Mammary epithelial cell (primary cell): ENCODE measurements around the gene CCDC126.
"Not testable (repeated sequence)": the region's sequence is repeated elsewhere in the genome, so short reads cannot be mapped to it uniquely, and the experiment has no call there.

Experiments used
- EZH2 ChIP-seq: IDR thresholded peaks from 2 replicates; pipeline ENCODE4 v1.6.1; 2012; ENCODE audit warnings: low read length, inconsistent platforms, borderline replicate concordance
- TF ChIP-seq, protein P1 (sequence below), 2 donors: IDR thresholded peaks in 1 of 2; conservative IDR thresholded peaks in 1 of 2; 2 replicates each; pipeline ENCODE4 v1.5.1; 2011 to 2012; ENCODE audit warnings: inconsistent platforms in 2 of 2, low read length in 2 of 2, mild to moderate bottlenecking in 2 of 2, control low read depth in 1 of 2, low read depth in 1 of 2; ENCODE audit not compliant: insufficient read depth in 1 of 2; ENCODE audit errors: extremely low read depth in 1 of 2

DNA sequence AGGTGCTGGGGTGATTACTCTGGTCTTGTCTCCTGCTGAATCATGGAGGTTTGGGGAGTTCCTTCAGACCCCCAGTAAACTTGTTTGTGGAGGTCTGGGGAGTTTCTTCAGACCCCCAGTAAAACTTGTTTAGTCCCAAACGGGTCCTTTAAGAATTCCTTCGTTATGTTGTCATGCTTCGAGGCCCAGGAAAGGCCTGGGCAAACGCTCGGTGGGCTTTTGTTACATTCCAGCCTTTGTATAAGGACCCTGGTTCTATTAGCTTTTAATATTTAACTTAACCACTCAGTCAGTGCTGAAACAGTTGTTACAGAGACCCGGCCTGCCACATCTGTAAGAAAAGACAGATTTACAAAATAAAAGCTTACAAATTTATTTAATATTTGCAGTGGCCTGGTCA lies 86.9 kb downstream of the CCDC126 start:
- TF ChIP-seq, protein P1, sequence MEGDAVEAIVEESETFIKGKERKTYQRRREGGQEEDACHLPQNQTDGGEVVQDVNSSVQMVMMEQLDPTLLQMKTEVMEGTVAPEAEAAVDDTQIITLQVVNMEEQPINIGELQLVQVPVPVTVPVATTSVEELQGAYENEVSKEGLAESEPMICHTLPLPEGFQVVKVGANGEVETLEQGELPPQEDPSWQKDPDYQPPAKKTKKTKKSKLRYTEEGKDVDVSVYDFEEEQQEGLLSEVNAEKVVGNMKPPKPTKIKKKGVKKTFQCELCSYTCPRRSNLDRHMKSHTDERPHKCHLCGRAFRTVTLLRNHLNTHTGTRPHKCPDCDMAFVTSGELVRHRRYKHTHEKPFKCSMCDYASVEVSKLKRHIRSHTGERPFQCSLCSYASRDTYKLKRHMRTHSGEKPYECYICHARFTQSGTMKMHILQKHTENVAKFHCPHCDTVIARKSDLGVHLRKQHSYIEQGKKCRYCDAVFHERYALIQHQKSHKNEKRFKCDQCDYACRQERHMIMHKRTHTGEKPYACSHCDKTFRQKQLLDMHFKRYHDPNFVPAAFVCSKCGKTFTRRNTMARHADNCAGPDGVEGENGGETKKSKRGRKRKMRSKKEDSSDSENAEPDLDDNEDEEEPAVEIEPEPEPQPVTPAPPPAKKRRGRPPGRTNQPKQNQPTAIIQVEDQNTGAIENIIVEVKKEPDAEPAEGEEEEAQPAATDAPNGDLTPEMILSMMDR (conservative IDR thresholded peaks at IDR 0.05 in 1 of 2, IDR thresholded peaks at IDR 0.05 in 1 of 2; ENCODE audit: extremely low read depth in 1 of 2, insufficient read depth in 1 of 2, low read depth in 1 of 2, low read length in 2 of 2), result not testable (repeated sequence)
- not testable (repeated sequence) for TF ChIP-seq EZH2
